GM19351 (cell line): ENCODE results near the gene DGKB.

Experiments used
- ATAC-seq: cut with Tn5 transposase; IDR thresholded peaks from one replicate; pipeline ENCODE4 v1.9.1; 2021; ENCODE audit warnings: mild to moderate bottlenecking, moderate library complexity; ENCODE audit not compliant: unreplicated experiment

Gene DGKB

DNA sequence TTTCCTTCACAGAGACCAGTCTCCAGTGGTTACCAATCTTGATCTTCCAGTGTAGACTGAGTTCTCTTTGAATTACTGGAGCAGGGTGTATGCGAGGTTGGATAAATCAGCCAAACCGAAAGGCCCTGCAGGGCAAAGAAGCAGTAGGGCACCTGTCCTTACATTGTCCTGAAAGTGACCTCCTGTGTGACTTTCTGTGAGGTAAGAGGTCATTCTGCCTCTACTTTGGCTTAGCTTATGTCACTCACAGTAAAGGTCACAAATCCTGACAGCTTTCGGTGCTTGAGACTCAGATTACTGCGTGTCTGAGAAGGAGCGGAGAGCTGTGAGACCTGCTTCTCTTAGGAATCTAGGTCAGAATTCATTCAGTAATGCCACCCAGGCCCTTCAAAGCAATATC lies 660.4 kb downstream of the DGKB start:
- no peak for ATAC-seq

DNA sequence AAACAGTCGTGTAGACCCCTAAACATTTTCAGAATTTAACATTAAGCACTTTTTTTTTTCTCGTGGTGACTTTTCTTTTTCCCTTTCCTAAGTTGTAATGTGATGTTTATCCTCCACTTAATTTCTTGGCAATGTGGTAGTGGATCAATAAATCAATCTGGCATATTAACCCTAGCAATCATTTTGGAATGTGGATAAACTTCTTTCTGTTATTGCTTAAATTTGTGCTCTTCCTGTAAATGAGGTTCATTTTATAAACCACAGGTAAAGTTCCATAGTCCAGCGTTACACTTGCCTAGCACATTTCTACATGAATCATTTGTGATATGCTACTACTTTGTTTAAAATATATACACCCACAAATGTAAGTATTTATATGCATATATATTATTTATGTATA lies 665.7 kb downstream of the DGKB start:
- no peak for ATAC-seq

DNA sequence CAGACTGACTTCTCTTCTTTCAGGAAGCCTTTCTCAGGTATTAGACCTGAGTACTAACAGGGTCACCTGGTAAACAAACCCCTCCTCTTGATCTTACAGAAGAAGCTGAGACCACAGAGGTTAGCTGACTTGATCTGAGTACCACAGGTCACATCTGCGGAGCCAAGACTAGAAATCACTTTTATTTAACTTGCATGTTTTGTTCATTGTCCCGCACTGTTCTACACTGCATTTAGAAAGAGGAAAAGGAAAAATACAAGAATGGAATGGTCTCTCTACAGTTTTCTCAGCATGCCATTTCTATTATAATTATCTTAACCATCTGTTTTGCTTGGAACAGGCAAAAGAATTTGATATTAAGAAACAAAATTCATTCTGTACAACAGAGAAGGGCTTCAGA lies 667.5 kb downstream of the DGKB start:
- ATAC-seq: no peak

DNA sequence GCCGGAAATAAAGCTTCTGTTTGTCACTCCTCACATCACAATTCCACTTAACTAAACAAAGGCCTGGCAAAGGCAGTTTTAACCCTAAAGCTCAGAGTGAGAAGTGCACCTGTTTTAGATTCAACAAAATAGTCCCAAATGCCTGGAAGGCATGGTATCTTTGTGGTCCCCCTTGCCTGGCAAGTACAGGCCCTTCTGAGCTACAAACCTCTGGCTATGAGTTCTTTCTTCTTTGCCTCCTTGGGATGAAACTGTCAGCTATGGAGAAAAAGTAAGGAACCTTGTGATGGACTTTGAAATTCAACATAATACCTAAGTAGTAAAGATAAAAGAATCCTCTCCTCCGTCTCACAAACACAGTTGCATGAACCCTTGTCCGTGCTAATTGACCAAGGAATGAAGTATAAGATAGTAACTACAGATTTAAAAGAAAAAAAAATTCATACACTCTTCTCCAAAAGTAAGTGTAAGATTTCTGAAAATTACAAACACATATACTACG lies 668.6 kb downstream of the DGKB start:
- no peak for ATAC-seq

DNA sequence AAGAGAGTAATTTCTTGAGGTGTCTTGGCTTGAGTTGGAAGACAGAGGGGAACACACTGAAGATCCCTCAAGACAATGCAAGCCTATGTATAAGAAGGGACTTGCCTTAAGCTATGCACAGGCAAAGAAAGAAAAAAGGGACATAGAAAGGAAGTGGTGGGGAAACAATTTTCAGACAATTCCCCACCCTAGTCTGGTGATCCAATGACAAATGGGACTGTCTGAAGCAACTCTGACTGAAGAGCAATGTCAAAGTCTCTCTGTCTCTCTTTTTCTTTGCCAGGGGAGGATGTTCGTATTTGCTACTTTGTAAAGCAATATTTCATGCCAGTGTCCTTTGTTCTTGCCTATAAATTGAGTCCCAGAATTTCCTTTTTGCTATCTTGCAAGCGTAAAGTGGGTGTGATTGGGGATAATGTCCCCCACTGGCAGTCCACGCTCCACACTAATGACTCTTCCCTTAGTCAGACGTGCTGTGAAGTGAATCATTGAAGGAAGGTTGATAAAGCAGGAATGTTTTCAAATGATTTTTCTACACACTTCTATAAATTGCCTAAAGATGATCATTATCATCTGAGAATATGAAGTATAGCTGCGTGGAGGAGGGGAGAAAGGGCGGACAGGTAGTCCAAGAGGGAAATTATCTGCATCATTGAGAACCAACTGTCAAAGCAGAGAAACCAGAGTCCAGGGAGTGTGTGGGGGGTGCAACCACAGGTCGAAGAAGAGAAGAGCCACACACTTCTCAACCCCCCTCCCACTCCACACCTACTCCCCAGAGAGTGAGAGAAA lies 669.3 kb downstream of the DGKB start:
- no peak for ATAC-seq

DNA sequence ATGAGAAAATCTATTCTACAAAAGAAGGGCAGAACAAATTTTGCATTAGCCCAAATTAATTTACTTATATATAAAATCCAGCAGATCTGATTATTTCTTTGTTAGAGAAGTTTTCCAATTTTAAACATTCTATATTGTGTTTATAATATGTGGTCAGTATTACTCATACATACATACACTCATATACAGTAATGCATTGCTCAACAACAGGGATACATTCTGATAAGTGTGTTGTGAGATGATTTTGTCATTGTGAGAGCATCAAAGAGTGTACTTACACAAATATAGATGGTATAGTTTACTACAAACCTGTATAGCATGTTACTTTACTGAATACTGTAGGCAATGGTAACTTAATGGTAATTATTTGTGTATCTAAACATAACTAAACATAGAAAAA lies 673.5 kb downstream of the DGKB start:
- no peak for ATAC-seq

DNA sequence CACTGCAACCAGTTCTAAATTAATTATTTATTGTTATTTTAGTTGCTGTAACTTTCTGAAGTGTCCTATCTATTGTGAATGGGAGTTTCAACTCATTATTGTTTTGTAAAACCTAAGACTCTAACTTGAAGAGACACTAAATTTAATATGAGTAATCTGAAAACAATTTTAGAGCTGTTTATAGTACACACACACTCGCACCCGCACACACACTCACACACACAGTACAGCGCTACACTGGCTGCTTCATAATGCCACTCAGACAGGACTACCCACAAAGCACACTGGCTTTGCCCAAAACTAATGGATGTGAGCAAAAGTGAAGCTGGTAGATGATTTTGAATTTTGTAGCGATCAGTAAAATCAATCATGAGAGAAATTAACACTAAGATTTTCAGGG lies 674.2 kb downstream of the DGKB start:
- no peak for ATAC-seq

DNA sequence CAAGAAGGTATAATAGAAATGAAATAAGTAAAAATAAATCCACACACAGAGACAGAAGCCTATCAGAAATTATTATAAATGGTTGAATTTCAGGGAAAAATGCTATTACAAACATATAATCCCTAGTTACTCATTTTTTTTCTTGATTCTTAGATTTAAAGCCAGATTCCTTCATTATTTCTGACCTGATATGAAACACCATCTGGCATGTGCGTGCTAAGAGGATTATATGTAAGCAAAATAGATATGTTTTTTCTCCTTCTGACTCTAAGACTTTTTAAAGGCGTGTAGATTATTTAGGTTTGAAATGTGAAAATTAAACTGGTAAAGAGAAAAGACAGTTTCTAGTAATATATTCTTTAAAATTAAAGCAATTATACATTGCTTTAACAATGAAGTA lies 676.4 kb downstream of the DGKB start:
- ATAC-seq: no peak

DNA sequence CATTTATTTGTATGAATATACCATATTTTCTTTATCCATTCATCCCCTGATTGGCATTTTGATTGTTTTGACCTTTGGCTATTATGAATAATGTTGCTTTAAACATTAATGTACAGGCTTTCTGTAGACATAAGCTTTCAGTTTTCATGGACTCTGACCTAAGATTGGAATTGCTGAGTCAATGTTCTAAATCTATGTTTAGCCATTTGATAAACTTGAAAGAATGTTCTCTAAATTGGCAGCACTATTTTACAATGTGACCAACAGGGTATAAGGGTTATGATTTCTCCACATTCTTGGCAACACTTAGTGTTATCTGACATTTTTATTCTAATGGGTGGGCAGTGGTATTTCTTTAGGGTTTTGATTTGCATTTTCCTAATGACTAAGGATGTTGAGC lies 683.4 kb downstream of the DGKB start:
- no peak for ATAC-seq

DNA sequence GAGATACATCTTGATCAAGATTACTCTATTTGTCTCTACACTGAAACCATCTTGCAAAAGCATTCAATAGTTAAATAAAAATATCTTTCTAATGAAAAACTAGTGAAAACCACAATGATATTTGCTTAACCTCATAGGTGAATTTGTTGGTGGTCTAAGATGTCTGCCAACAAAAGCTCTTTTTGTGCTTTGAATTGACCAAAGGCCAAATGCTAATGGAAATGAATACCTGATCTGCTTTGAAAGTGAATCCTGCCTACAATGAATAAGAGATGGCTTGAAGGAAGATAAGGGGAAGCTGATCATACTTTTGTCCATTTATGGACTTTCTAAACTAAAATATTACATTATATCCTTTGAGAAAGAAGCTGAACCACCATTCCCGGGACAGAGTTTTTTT lies 684.2 kb downstream of the DGKB start:
- no peak for ATAC-seq

DNA sequence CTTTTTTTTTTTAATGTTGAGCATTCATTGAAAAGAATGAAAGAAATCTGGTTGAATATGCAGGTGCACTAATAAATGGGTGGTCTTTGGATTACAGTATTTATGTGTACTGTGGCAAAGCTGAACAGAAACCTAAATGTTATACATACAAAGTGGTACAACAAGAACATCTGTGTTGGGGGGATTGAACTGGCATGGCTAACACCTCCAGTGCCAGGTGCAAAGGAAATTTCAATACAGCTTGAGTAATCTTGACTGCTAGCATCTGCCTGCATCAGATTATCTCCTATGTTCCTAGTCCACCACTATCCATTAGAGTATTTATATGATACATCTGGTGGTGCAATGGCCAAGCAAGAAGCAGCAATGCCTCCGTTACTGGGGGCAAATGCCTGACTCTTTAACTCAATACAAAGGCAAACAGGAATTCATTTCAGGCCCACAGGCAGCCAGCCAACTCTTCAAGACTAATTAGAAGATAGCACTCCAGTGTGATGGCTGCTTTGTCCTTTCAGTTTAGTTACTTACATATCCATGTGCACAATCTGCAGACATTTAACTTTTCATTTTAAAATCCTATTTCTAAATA lies 692.6 kb downstream of the DGKB start:
- ATAC-seq: no peak

DNA sequence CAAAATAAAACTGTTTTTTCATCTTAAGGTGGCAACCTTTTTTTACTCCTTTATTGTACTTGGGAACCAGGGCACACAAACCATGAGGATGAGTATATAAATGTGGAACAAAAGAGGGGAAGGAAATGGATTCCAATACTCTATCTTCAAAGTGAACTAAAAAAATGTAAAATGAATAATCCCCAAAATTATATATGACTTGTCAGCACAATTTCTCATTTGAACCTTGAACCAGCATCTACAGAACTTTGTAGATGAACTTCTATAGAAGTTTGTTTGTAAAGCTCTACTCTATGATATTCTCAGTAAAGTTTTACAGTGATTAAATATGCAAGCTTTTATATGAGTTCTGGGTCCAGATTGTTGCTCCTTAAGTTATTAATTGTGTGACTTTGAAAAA lies 694.8 kb downstream of the DGKB start:
- no peak for ATAC-seq

DNA sequence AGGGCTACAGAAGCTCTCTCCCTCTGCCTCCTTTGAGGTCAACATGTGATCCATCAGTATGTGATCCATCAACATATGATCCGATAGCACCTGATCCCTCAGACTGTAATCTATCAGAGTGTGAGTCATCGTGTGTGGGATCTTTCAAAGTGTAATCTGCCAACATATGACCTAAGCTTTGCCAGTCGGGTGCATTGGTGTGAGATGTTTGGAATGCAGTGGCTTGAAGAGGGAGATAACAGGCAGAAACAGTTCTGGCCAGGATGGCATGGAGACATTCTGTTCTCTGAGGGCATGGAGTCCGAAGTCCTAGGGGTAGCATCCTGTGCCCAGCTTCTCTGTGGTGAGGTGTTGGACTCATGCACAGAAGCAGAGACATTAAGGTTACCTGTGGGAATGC lies 695.4 kb downstream of the DGKB start:
- no peak for ATAC-seq

DNA sequence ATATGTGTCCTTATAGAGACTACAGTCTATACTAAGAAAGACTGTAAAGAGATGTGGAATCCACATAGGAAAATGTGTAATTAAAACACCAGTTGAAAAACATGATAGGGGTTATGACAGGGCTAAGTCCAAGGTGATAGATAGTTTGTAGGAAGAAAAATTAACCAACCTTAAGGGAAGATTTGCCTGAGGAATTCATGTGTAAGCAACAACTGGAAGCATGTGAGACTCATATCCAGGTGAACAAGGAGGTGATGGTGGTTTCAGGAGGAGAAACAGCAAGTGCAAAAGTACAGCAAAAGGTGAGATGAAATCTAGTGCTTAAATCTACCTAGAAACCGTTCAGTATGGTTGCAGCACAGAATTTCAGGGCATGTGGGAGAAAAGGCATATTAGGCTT lies 696.4 kb downstream of the DGKB start:
- no peak for ATAC-seq

DNA sequence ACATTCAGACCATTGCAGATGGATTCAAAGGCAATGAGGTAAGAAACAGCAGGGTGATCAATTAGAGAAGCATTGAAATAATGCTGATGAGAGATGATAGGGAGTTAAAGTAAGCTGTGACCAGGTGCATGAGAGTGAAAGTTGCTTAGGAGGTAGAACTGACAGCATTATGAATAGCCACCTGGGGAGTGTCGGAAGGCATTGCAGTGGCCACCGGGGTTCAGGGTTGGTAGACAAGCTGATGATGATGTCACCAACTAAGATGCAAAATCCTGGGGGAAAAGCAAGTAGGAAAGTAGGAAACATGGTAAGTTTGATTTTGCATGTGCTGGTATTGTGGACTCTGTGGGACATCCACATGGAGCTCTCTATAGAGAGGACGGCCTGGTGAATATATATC lies 701.2 kb downstream of the DGKB start:
- no peak for ATAC-seq

DNA sequence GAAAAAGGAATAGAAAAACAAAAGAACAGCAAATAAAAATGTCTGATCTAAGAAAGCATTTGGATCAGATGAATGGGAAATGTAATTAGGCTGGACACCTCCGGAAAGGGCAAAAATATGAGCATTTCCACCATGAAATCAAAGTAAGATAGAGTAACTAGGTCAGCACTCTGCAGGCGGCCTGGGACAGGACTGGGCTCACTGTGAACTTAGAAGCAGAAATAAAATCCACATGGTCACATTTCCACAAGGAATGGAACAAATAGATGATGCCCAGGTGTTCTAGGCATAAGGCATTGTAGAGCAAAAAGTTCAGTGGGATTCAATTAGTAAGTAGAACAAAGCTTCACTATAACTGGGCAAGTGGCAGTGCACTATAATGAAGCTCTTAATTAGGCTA lies 703.2 kb downstream of the DGKB start:
- no peak for ATAC-seq

DNA sequence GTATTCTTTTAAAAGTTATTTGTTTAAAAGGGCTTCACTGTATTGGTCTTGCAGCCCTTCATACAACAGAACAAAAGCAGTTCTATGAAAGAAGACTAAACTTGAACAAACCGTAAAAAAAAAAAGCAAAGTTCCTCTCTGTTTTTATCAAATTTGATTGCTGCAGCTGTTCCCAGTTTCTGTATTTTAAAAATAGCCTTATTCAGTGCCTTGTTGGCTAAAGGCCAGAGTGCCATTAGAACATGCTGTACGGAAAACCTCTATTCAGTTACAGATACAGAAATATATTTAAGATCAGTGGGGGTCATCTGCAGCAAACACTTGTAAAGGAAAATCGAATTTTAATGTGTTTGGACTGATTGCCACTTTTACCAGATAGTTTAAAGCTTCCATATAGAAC lies 705.3 kb downstream of the DGKB start:
- ATAC-seq: no peak

DNA sequence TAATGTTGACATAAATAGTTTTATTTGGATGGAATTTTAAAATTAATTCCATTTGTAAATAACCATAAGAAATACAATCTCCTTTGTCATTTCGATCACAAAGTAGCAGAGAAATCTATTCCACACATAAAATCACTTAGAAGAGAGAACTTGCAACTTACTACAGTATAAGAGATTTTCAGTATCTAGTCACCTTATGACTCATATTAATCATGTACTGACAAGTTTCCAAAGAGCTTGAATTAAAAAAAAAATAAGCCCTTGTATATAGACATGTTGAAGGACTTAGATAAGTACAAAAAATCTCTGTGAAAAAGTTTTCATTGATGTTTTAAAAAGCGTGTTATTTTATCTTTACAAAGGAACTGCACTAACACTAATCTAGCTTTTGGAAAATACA lies 706.0 kb downstream of the DGKB start:
- ATAC-seq: no peak

DNA sequence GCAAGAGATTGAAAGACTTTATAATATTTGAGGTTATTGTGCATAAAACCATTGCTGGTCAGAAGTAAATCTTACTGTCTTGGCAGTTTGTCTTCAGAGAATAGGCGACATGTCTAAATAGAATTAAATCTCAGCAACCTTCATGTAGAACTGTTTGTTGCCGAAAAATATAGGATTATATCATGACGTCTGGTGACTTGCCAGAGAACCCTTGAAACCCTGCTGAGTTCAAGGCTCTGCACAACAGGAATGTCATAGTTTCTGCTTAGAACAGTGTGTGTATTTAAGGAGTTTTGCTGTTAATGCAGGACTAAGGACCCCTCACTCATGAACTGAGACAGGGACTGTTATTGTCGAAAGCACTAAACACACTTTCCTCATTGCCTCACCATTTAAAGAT lies 706.7 kb downstream of the DGKB start:
- ATAC-seq: no peak

DNA sequence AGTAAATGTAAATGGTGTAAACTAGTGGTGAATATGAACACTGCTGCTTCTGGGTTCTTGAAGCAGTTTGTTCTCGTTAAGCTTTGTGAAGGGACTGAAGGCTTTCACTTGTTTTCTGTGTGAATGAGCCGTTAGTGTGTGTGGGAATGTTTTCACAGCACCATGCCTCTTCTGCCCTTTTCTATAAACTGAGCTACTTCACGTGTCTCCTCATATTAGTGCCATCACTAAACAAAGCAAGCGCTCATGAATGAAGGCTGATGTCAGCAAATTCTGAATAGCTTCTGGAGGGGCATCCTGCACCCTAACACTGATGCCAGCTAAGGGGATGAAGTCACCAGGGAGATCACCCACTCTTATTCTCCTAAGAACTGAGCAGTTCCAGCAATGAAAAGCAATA lies 707.5 kb downstream of the DGKB start:
- no peak for ATAC-seq

DNA sequence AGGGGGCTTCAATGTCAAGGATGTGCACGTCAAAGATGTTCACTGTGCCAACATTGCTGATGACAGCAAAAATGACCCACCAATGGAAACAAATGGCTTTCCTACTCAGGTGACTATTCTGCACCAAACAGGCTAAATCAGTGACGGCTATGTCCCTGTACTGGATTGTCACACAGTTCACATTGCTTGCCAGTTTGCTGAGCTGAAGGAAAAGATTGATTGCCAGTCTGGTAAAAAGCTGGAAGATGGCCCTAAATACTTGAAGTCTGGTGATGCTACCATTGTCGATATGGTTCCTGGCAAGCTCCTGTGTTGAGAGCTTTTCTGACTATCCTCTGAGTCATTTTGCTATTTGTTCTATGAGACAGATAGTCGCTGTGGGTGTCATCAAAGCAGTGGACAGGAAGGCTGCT lies 710.9 kb downstream of the DGKB start:
- ATAC-seq: no peak

DNA sequence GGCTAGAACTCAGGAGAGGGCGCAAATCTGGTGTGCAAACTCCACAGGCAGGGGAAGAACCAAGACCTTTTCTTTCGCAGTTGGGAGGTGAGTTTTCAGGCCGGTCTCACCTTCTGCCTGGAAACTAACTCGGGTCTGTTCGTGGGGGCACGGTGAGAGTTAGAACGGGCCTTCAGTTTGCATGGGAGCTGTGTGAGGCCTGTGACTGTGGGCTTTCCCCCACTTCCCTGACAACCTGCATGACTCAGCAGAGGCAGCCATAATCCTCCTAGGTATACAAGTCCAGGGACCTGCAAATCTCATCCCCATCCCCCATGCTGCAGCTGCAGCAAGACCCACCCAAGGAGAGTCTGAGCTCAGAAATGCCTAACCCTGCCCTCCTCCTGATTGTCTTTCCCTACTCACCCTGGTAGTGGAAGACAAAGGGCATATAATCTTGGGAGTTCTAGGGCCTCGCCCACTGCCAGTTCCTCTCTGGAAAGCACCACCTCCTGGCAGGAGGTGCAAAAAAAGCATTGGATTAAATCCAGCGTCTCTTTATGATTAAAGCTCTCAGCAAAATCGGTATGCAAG lies 718.2 kb downstream of the DGKB start:
- no peak for ATAC-seq
